K562 (cell line): ENCODE measurements around the gene MAP3K12. TPM values are rescaled to one million over a fixed set of nuclear protein-coding genes. Genes with fewer than 3 reads are reported as not detected.
"Not testable (repeated sequence)": the region's sequence is repeated elsewhere in the genome, so short reads cannot be mapped to it uniquely, and the experiment has no call there.

Source experiments
- ATAC-seq: fragments of 200-7000 bp; cut with Tn5 transposase; 3 replicates; pipeline ENCODE4 v1.9.1; 2020; ENCODE audit warnings: moderate library complexity
- BruUV-seq: library from RNA; stranded (reverse); fragments of 400-500 nt; replicated peaks from 2 replicates; lab custom pipeline; 2021; lab: Mats Ljungman, UMichigan
- CTCF ChIA-PET: fragments of 300-600 bp; formaldehyde crosslinking; extraction: SDS; loops from one replicate; lab custom pipeline; 2021; ENCODE audit warnings: low intra/inter-chr PET ratio; lab: Yijun Ruan, JAX
- POLR2A ChIA-PET: fragments of 300-600, 350-650 bp; sonication (Branson Sonifier 250); formaldehyde crosslinking; extraction: SDS; loops from one replicate; lab custom pipeline; 2021; ENCODE audit warnings: antibody characterized with exemption, inconsistent platforms; lab: Yijun Ruan, JAX
- DNase-seq, 4 experiments: peaks; one replicate each; pipeline versions ENCODE4 v3.0.0 to v3.0.0-alpha.2; 2011 to 2018; ENCODE audit warnings: low spot score in 3 of 4, mixed read lengths in 3 of 4; ENCODE audit errors: extremely low read depth in 1 of 4
- FAIRE-seq: peaks from 2 replicates; lab custom pipeline; 2011; peaks lifted over from hg19 to GRCh38; lab: Jason Lieb, UNC
- H2AFZ ChIP-seq: 2 replicates; pipeline ENCODE4 v1.6.0; 2011; ENCODE audit warnings: low read depth, low read length, control low read depth, inconsistent platforms
- H3K27ac ChIP-seq: fragments of 200-600 bp; 3 replicates; pipeline ENCODE4 v1.8.0; 2011; ENCODE audit warnings: low read depth, mild to moderate bottlenecking, control low read depth, inconsistent platforms, low read length, moderate library complexity, mixed read lengths; ENCODE audit errors: extremely low read depth
- H3K27me3 ChIP-seq, 2 experiments: fragments of 300-600 bp in 1 of 2; 2 replicates in 1 of 2; 3 replicates in 1 of 2; pipeline versions ENCODE4 v1.6.0 to v1.8.0; 2011; ENCODE audit warnings: inconsistent platforms in 2 of 2, low read length in 2 of 2, mild to moderate bottlenecking in 1 of 2, mixed read lengths in 1 of 2, moderate library complexity in 1 of 2; ENCODE audit not compliant: control insufficient read depth in 2 of 2, insufficient read depth in 2 of 2
- H3K36me3 ChIP-seq: fragments of 300-600 bp; 3 replicates; pipeline ENCODE4 v1.8.0; 2011; ENCODE audit warnings: mild to moderate bottlenecking, low read length, inconsistent platforms; ENCODE audit not compliant: control insufficient read depth, insufficient read depth
- H3K4me1 ChIP-seq, 2 experiments: fragments of 200-600 bp in 1 of 2; replicated peaks in 1 of 2; 2 replicates in 1 of 2; 3 replicates in 1 of 2; pipeline versions ENCODE4 v1.5.1 to v1.8.0; 2011; ENCODE audit warnings: inconsistent platforms in 2 of 2, low read length in 2 of 2, mild to moderate bottlenecking in 1 of 2, mixed read lengths in 1 of 2, moderate library complexity in 1 of 2; ENCODE audit not compliant: control insufficient read depth in 2 of 2, insufficient read depth in 2 of 2
- H3K4me2 ChIP-seq: 2 replicates; pipeline ENCODE4 v1.6.1; 2011; ENCODE audit warnings: low read length, control low read depth, inconsistent platforms, mixed read lengths; ENCODE audit not compliant: insufficient read depth
- H3K4me3 ChIP-seq: fragments of 200-600 bp; sonication (generic), shearing (Covaris generic); 2 replicates; pipeline ENCODE4 v1.5.1; 2016; ENCODE audit warnings: control low read depth, inconsistent platforms
- H3K79me2 ChIP-seq: fragments of 200-600 bp; 3 replicates; pipeline ENCODE4 v1.8.0; 2011; ENCODE audit warnings: low read length, inconsistent platforms; ENCODE audit not compliant: control insufficient read depth, insufficient read depth
- H3K9ac ChIP-seq, 2 experiments: 2 replicates each; pipeline versions ENCODE4 v1.6.0 to v1.6.1; 2011; ENCODE audit warnings: low read depth in 2 of 2, low read length in 2 of 2, control low read depth in 1 of 2, inconsistent platforms in 1 of 2, mild to moderate bottlenecking in 1 of 2, mixed read lengths in 1 of 2; ENCODE audit not compliant: insufficient read depth in 1 of 2
- H3K9me1 ChIP-seq: one replicate; pipeline ENCODE4 v1.6.0; 2011; ENCODE audit warnings: inconsistent platforms, mild to moderate bottlenecking, low read length, moderate library complexity; ENCODE audit not compliant: control insufficient read depth, insufficient read depth
- H3K9me3 ChIP-seq: replicated peaks from 2 replicates; pipeline ENCODE4 v1.5.1; 2011; ENCODE audit warnings: low read depth, low read length, inconsistent platforms; ENCODE audit not compliant: control insufficient read depth, insufficient read depth
- H4K20me1 ChIP-seq: replicated peaks from 2 replicates; pipeline ENCODE4 v1.6.1; 2011; ENCODE audit warnings: low read length, inconsistent platforms, mixed read lengths; ENCODE audit not compliant: control insufficient read depth, insufficient read depth
- ARID1B ChIP-seq: fragments of 450-650 bp; IDR thresholded peaks from 2 replicates; pipeline ENCODE4 v1.6.1; 2016; ENCODE audit warnings: antibody characterized with exemption, mild to moderate bottlenecking, inconsistent platforms
- CBFA2T3 ChIP-seq: fragments of 450-650 bp; IDR thresholded peaks from 2 replicates; pipeline ENCODE4 v1.6.1; 2017
- HSF4 ChIP-seq: fragments of 250-450 bp; sonication (Bioruptor Pico); IDR thresholded peaks from 2 replicates; pipeline ENCODE4 v2.1.2; 2022; ENCODE audit warnings: mild to moderate bottlenecking, moderate library complexity, borderline replicate concordance
- NFIC ChIP-seq: fragments of 450-650 bp; IDR thresholded peaks from 2 replicates; pipeline ENCODE4 v1.6.1; 2017; ENCODE audit warnings: mild to moderate bottlenecking, inconsistent platforms
- PHF21A ChIP-seq: fragments of 450-650 bp; IDR thresholded peaks from 2 replicates; pipeline ENCODE4 v1.6.1; 2017; ENCODE audit warnings: low read depth, borderline replicate concordance
- RBFOX2 ChIP-seq: fragments of 200-400 bp; formaldehyde crosslinking; IDR thresholded peaks from 2 replicates; pipeline ENCODE4 v1.6.1; 2017; ENCODE audit warnings: low read depth, mild to moderate bottlenecking, low read length, moderate library complexity
- ZFP1 ChIP-seq: fragments of 450-650 bp; formaldehyde crosslinking; IDR thresholded peaks from 2 replicates; pipeline ENCODE4 v1.4.0; 2020; ENCODE audit warnings: mild to moderate bottlenecking, mixed read lengths
- WGBS: fragments of 100-300 bp; shearing (Covaris generic); methylation state at CpG from one replicate; pipeline ENCODE4 v1.1.6; 2016; ENCODE audit warnings: low coverage, mixed read lengths; ENCODE audit not compliant: insufficient coverage; ENCODE audit errors: missing lambda C conversion rate; 5-methylcytosine and 5-hydroxymethylcytosine counted together
- in situ Hi-C: fragments of 300-500 bp; cut with MboI; formaldehyde crosslinking; loops from 4 replicates; pipeline ENCODE4 v1.15.0; 2018; ENCODE audit warnings: inconsistent platforms, mixed read lengths
- intact Hi-C: fragments of 100-400 bp; cut with micrococcal nuclease; formaldehyde crosslinking; loops from 2 replicates; pipeline ENCODE4 v1.14.2; 2022
- polyA plus RNA-seq, 8 experiments: library from polyadenylated mRNA; depleted of rRNA in 4 of 8; stranded (reverse) in 5 of 8; unstranded in 3 of 8; fragments of >200 nt; fragmentation: Nextera tagmentation in 2 of 8; fragmentation: Illumina TruSeq in 1 of 8; extraction: Ambion mirVana in 2 of 8; extraction: Trizol in 1 of 8; gene quantifications; 2 replicates each; pipeline versions ENCODE4 v1.2.1 to v1.2.3, GENCODE V29; 2011 to 2014; ENCODE audit warnings: inconsistent platforms in 1 of 8, missing spikeins in 1 of 8
- total RNA-seq, 7 experiments: library from RNA; depleted of rRNA in 6 of 7; stranded (reverse); fragments of >200 nt in 6 of 7; fragmentation: Illumina TruSeq in 2 of 7; extraction: Trizol in 2 of 7; gene quantifications; 2 replicates each; pipeline versions ENCODE4 v1.2.1 to v1.2.3, GENCODE V29; 2011 to 2021; ENCODE audit warnings: low replicate concordance in 1 of 7
- TF ChIP-seq, protein P1 (sequence below), 2 experiments: IDR thresholded peaks; 2 replicates each; pipeline ENCODE4 v1.6.1; 2012; ENCODE audit warnings: improper control_type of control experiment in 2 of 2, low read depth in 2 of 2, low read length in 2 of 2, borderline replicate concordance in 1 of 2

MAP3K12 gene
- total and polyA plus RNA-seq, 9 of the 15 experiments (the other 6 are each of a cell fraction or from before 2014, with no cell fraction given) = 0.10 to 2.4 (median 1.6) TPM

- TF ChIP-seq HSF4 (CRISPR knock-in tag) (no peak), ZFP1 (CRISPR knock-in tag) (no peak), RBFOX2 (no peak)
- TF ChIP-seq, protein P1, sequence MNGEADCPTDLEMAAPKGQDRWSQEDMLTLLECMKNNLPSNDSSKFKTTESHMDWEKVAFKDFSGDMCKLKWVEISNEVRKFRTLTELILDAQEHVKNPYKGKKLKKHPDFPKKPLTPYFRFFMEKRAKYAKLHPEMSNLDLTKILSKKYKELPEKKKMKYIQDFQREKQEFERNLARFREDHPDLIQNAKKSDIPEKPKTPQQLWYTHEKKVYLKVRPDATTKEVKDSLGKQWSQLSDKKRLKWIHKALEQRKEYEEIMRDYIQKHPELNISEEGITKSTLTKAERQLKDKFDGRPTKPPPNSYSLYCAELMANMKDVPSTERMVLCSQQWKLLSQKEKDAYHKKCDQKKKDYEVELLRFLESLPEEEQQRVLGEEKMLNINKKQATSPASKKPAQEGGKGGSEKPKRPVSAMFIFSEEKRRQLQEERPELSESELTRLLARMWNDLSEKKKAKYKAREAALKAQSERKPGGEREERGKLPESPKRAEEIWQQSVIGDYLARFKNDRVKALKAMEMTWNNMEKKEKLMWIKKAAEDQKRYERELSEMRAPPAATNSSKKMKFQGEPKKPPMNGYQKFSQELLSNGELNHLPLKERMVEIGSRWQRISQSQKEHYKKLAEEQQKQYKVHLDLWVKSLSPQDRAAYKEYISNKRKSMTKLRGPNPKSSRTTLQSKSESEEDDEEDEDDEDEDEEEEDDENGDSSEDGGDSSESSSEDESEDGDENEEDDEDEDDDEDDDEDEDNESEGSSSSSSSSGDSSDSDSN (IDR thresholded peaks at IDR 0.05; ENCODE audit: borderline replicate concordance in 1 of 2, low read depth in 2 of 2, low read length in 2 of 2) = no peak
- TF ChIP-seq, all 486 proteins: peak for 0
Observed at GRCh38 chr12:53450936-53451335, 48.3 kb downstream of the MAP3K12 start (continued).

DNA sequence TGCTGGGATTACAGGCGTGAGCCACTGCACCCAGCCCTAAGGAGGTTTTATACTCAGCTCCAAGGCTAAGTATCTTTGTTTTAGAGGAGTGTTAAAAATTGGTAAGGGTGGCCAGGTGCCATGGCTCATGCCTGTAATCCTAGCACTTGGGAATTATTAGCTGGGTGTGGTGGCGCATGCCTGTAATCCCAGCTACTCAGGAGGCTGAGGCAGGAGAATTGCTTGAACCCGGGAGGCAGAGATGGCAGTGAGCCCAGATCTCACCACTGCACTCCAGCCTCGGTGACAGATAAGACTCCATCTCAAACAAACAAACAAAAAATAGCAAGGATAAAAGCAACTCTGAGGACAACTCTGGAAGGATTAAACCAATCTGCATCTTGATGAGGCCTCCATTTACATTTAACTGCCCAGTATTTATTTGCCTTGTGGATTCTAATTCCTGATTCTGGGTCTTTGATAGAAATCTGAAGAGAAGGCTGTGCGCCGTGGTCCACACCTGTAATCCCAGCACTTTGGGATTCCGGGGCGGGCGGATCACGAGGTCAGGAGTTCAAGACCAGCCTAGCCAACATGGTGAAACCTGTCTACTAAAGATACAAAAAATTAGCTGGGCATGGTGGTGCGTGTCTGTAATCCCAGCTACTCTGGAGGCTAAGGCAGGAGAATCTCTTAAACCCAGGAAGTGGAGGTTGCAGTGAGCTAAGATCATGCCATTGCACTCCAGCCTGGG, 54.5 kb downstream of the MAP3K12 start:
- H4K20me1 ChIP-seq, BruUV-seq, in situ Hi-C loops, FAIRE-seq, H3K4me3 ChIP-seq, H3K27me3 ChIP-seq, H2AFZ ChIP-seq, H3K9me1 ChIP-seq, ATAC-seq, intact Hi-C loops, H3K27ac ChIP-seq, DNase-seq, CTCF ChIA-PET, H3K9me3 ChIP-seq: not testable (repeated sequence)
- peaks cover 16 to 25% of the 10 kb centered on the region in 2 experiments; a peak in 4 of 5 replicates for H3K4me1 ChIP-seq
- H3K36me3 ChIP-seq = peaks cover 40% of the 10 kb centered on the region; the same call in 2 of the 3 replicates
- peak overlapping the region in 1 of 2 experiments; percentile 61; a peak in 1 of 4 replicates for H3K9ac ChIP-seq
- POLR2A ChIA-PET = interaction anchor here (0.7 to 0.8 kb wide), 2 partner anchors 8 to 78 kb away, joined by 3 to 4 read pairs; no protein-coding TSS in a partner anchor
- peaks cover 36% of the 10 kb centered on the region for H3K79me2 ChIP-seq
- H3K4me2 ChIP-seq = peak overlapping the region; percentile 34; the same call in 1 of the 2 replicates
- WGBS = 68% methylated on average over 11 of the region's 11 CpGs
- TF ChIP-seq ARID1B = 0 out of 2 replicates have a peak, but pooled peaks have one; percentile 24
- peak; percentile 19; the same call in 1 of the 2 replicates for TF ChIP-seq CBFA2T3
- TF ChIP-seq PHF21A = peak; percentile 40; the same call in 1 of the 2 replicates
- peak; percentile 68 for TF ChIP-seq NFIC
